SH-SY5Y (cell line): Measurements from ENCODE around the gene MICAL2.

Experiments used
- GATA2 ChIP-seq: IDR thresholded peaks from 2 replicates; pipeline ENCODE4 v1.6.1; 2011; ENCODE audit warnings: mild to moderate bottlenecking, low read depth, low read length
- GATA3 ChIP-seq: IDR thresholded peaks from 2 replicates; pipeline ENCODE4 v1.6.1; 2011; ENCODE audit warnings: low read depth, mild to moderate bottlenecking, low read length, moderate library complexity

The MICAL2 gene

DNA sequence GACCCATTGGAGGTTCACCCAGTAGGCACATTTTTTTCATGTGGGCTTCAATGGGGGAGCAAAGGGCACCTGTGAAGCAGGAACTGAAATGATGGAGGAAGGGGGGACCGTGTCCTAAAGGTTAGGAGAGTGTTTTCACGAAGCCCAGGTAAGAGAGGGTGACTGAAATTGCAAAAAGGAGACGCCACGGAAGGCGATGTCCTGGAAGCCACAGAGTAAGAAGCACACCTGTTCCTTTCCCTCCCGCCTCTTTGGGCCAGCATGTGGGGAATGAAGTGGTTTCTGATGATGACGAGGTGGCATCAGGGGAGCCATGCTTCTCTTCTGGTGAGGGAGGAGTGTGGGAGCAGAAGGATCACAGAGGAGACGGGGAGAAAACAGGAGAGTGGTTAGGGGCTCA is 37.0 kb upstream of the MICAL2 start:
- TF ChIP-seq GATA2 (no peak), GATA3 (no peak)

DNA sequence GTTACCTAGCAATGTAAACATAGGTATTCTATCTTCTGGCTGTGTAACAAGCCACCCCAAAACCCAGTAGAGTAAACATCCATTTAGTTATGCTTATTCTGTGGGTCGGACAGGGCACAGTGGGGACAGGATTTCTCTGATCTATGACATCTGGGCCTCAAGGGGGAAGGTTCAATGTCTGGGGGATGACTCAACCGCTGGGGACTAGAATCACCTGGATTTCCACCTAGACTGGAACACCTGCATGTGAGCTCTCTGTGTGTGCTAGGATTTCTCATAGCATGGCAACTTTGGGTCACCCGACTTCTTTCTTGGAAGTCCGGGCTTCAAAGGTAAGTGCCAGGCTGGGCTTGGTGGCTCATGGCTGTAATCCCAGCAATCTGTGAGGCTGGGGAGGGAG is 36.5 kb upstream of the MICAL2 start:
- TF ChIP-seq GATA3 (no peak), GATA2 (no peak)

DNA sequence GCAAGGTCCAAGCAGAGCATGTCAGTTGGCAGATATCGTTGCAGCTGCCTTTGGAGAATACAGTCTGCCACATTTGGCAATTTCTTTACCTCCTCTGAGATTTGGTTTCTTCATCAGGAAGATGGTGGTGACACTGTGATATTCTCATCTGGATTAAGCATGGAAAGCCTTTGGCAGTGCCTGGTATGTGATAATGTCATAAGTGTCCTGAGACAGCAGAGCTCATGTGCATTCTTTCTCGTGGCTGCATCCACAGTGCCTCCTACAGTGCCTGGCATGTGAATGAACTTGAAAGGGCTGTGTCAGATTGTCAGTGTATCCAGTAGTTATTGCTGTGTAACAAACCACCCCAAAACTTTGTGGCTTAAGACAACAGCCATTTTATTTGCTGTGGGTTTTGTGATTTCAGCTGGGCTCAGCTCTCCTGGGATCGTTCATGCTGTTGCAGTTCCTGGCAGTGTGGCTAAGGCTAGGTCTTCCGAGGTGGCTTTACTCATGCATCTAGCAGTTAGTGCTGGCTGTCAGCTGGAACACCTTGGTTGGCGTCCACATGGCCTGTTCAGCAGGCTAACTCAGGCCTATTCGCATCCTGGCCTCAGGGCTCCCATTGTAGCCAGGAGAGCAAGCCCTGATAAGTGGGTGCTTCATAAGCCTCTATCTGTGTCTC is 35.7 kb upstream of the MICAL2 start:
- TF ChIP-seq GATA2 (no peak), GATA3 (no peak)

DNA sequence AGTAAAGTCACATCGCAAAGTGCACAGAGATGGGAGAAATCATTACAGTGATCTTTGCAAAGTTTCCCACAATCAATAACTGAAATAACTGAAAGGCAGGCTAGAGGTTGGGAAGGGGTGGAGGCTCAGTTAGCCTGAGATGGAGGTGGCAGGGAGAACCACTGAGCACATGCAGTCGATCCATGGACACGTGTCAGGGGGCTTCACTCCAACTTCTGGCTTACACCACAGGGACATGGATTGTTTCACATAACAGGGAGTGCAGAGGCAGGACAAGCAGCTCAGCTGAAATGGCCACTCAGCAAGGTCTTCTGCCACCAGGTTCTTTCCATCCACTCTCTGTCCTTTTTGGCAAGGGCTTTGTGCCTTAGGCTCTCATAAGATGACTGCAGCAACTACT is 35.1 kb upstream of the MICAL2 start:
- TF ChIP-seq GATA3: no peak
- TF ChIP-seq GATA2: no peak

DNA sequence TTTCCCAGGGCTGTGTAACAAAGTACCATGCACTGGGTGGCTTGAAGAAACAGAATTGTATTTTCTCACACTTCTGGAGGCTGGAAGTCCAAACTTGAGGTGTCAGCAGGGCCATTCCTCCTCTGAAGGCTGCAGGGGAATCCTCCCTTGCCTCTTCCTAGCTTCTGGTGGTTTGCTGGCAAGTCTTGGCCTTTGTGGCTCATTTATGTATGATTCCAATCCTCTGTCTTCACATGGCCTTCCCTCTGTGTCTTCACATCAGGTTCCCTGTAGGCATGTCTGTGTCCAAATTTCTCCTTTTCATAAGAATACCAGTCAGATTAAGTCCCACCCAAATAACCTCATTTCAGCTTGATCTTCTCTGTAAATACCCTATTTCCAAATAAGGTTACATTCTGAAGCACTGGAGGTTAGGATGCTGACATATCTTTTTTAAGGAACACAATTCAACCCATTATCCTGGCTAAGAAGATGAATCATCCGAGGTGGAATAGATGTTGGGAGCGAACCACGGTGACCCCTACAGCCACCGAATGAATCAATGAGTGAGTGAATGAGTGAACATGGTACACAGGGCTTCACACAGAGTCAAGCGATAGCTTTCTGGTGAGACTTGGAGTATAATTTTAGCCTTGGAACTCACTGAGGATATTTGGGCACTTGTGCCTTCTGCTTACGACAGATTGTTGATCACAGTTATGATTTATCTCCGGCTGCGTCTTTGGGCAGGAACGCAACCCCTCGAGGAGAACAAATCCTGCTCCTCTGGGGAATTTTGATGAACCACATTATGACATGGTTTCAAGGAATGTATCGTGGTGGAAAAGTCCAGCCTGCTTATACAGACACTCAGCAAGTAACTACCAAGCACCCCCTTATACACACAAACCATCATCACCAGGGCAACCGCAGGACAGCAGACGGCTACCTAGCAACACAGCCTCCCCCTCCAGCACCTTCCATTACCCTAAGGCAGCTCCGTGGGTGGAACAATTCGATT is 34.3 kb upstream of the MICAL2 start:
- no peak for TF ChIP-seq GATA3
- no peak for TF ChIP-seq GATA2

DNA sequence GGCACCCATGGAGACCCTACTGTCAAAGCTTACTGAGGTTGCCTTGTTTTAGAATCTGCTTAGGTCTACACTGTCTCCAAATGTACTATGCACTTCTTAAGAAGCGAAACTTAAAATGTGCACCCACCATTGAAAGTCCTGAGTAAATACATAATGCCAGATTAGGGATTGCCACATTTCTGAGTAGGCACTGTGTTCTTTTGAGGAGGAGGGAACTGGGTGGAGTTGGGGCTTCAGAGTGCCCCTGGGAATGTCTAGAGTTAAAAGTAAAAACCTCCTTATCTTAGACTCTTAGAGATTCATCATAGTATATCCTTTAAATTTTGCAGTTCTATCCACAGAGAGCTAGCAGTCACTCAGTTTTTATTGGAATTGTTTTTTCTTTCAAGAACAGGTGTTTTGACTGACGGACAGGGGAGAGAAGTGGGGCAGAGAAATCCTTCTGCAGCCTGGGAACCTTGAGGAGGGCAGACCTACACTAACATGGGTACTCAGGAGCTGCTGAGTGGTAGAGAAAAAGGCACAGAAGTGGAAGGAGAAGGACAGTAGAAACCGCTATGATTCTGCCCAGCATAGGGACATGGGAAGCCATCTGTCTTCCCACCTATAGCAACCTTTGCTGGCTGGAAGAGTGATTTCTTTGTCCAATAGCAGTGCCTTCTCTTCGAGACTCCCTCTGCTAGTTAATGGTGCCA is 33.4 kb upstream of the MICAL2 start:
- TF ChIP-seq GATA2 (no peak), GATA3 (no peak)

DNA sequence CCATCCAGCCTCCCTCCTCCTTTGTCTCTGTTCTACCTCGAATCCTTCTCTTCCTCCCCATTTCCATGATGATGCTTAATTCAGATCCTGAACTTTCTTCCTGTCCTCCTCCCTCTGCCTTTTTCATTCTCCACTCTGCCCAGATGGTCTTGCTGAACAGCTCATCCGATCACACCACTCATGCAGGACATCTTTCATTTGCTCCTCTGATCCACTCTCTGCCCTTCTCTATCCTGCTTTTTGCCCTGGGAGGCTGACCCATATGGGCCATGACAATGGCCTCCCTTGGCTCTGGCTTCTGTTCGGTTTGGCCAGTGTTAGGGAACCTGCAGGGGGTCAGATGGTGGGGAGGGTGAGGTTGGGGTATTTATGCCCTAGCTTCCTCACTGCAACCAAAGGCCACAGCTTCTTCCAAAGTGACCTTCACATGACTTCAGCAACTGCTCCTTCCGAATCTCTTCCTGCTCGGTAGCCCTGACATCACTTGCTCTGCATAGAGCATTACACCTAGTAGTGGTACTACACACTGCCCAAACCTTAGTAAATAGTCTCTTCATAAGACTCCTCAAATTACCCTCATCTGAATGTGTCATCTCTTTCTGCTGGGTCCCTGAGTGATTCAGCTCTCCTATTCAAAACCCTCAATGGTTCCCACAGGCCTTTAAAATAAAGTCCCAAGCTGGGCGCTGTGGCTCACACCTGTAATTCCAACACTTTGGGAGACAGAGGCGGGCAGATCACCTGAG is 32.7 kb upstream of the MICAL2 start:
- TF ChIP-seq GATA2: no peak
- no peak for TF ChIP-seq GATA3

DNA sequence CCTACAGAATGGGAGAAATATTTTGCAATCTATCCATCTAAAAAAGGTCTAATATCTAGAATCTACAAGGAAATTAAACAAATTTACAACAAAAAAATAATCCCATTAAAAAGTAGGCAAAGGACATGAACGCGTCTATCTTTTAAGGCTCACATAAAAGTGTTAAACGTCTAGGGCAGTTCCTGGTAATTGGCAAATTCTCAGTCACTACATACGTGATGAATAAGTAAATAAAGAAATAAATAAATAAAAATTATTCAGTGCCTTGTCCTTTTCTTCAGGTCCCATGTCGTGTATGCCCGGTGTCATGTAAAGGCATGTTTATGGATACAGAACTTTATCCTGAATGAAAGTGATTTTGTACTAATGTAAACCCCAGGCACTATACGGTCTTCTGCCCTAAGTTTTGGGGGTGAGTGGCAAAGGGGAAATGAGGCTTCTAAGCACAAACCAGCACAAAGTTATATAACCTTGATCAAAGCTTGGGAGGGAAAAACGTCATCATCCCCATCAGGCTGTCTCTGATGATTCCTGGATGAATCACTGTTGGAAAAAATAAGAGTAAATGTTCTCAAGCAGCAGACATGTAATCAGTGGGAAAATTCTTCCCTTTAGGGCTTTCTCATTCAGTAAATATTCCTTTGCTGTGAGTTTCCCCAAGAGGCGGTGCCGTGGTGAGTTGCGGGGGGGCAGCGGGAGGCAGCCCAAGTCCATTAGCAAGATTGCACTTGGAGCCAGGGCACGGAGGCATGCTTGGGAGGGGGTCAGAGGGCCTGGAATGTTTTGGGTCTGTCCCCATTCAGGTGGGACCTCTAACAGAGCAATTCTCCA is 30.4 kb upstream of the MICAL2 start:
- no peak for TF ChIP-seq GATA3
- TF ChIP-seq GATA2: no peak

DNA sequence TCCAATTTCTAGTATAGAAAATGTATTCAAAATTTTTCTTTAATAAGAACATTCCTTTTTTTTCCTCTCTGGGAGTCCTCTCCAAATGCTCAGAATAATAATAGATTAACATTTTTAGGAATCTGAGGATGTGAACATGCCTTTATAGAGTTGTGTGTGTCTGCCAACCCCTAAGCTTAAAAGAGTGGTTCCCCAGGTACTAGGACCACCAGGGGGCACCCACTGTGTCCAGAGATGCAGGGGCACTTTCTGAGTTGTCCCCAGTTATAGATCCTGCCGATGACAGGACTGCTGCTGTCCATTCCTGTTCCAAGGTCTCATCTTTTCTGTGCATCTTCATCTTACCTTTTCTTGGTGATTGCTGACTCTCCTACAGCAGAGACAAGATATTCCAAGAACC is 27.0 kb upstream of the MICAL2 start:
- TF ChIP-seq GATA2 (no peak), GATA3 (no peak)

DNA sequence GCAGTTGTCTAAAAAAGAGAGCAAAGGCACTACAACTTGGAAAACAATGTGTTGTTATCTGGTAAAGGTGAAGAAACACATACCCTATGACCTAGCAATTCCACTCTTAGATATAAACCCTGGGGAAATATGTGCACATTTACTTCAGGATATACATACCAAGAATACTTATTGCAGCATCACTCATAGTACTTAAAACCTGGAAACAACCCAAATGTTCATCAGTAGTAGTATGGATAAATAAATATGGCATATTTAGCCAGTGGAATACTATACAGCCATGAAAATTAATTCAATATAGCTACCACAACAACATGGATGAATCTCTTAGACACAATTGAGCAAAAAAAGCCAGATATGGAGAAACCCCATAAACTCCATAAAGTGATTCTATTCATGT is 26.1 kb upstream of the MICAL2 start:
- TF ChIP-seq GATA2: no peak
- TF ChIP-seq GATA3: no peak

DNA sequence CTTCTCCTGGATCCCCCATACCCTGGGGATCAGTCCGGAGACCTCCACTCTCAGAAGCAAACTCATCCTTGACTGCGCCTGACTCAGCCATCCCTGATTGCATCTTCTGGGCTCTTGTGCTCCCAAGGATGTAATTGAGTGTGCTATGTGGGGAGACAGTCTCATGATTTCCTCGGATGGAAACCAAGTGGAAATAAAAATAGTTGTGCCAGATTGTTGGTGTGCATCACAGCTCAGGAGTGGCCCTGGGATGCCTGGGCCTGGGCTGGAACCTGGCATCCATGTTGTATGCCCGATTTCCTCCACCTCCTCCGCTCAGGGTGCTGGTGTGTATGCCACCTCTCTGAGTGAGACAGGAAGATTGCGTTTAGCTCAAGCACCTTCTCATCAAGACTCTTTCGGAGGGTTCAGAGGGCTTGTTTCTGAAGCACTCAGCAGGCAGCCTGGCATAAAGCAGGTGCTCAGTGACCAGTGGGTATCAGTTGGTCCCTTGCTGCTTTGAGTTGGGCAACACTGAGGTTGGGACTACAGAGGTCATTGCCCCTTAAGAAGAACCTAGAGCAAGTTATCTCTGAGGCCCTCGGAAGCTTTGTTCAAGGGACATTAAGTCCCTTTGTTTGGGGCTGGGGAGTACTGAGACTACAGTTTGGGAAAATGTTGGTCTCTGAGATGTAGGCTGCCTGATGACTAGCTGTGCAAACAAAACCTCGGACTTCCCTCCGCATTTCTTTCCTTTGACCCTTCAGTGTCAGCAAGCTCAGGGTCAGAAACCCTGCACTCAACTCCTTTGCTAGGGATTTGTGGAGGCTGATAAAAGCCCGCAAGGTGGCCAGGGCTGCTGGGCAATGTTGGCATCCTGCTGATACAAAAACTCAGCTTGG is 24.8 kb upstream of the MICAL2 start:
- TF ChIP-seq GATA3 (no peak), GATA2 (no peak)
